ACC112 (cell line): ENCODE data around the gene GOLGA8R.
"Not testable (repeated sequence)": the region's sequence is repeated elsewhere in the genome, so short reads cannot be mapped to it uniquely, and the experiment has no call there.

Experiments
- H2AFZ ChIP-seq: fragments of 200-600 bp; sonication (generic); one replicate; pipeline ENCODE4 v1.6.0; 2017; ENCODE audit warnings: antibody characterized with exemption, low read length; ENCODE audit not compliant: unreplicated experiment
- H3K27ac ChIP-seq: fragments of 200-600 bp; sonication (generic); 2 replicates; pipeline ENCODE4 v1.5.1; 2014; ENCODE audit warnings: low read depth, mild to moderate bottlenecking, antibody characterized with exemption, low read length, moderate library complexity
- H3K27me3 ChIP-seq: fragments of 200-600 bp; sonication (generic); 2 replicates; pipeline ENCODE4 v1.6.1; 2014; ENCODE audit warnings: mild to moderate bottlenecking, antibody characterized with exemption, low read length, moderate library complexity, mixed read lengths; ENCODE audit not compliant: insufficient read depth
- H3K36me3 ChIP-seq: fragments of 200-600 bp; sonication (generic); 2 replicates; pipeline ENCODE4 v1.6.1; 2016; ENCODE audit warnings: mild to moderate bottlenecking, antibody characterized with exemption, low read length, moderate library complexity, mixed read lengths; ENCODE audit not compliant: insufficient read depth
- H3K4me1 ChIP-seq: fragments of 200-600 bp; sonication (generic); one replicate; pipeline ENCODE4 v1.6.1; 2016; ENCODE audit warnings: low read length, mixed read lengths; ENCODE audit not compliant: insufficient read depth, unreplicated experiment, control insufficient read depth
- H3K4me3 ChIP-seq: fragments of 200-600 bp; sonication (generic); 2 replicates; pipeline ENCODE4 v1.5.1; 2014; ENCODE audit warnings: mild to moderate bottlenecking, low read depth, low read length
- H3K79me2 ChIP-seq: fragments of 200-600 bp; sonication (generic); one replicate; pipeline ENCODE4 v1.6.0; 2016; ENCODE audit warnings: low read length; ENCODE audit not compliant: control insufficient read depth, unreplicated experiment, insufficient read depth

GOLGA8R gene

DNA sequence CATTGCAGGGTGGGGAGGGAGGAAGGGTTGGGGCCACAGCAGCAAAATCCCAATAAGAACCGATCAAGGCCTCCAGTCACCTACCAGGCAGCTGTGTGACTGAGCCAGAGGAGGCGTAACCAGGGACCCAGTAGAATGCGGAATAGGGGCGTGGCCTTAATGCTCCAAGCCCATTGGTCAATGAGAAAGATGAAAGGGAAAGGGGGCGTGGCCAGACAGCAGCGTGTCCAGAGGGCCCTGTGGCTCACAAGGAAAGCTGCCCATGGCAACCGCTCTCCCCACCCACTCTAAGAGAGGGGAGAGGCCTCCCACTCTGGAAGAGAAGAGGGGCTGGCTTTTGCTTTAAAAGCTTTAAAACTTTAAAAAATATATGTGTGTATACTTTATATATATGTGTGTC, at the start of gene GOLGA8R:
GOLGA8R (minus strand) TSS at position 101 of the 400 bp plus-strand sequence; CDS start at position 3, 98 bp downstream.
- H3K36me3 ChIP-seq, H3K4me1 ChIP-seq, H3K79me2 ChIP-seq, H3K4me3 ChIP-seq, H3K27ac ChIP-seq, H2AFZ ChIP-seq, H3K27me3 ChIP-seq: not testable (repeated sequence)

- not testable (repeated sequence) for H2AFZ ChIP-seq, H3K4me3 ChIP-seq, H3K79me2 ChIP-seq, H3K4me1 ChIP-seq, H3K27me3 ChIP-seq, H3K27ac ChIP-seq, H3K36me3 ChIP-seq
Observed at GRCh38 chr15:30463849-30464248, 49.8 kb upstream of the GOLGA8R start.

DNA sequence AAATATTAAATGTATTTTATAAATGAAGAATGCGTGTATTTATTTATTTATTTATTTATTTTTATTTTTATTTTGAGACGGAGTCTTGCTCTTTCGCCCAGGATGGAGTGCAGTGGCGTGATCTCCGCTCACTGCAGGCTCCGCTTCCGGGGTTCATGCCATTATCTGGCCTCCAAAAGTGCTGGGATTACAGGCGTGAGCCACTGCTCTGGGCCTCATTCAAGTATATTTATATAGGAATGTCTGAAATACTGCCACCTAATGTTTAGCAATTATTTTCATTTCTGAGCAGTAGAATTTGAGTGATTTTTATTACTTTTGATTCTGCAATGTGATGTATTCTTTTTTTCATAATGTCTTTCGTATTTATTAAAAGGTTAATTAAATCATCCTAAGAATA, 48.1 kb upstream of the GOLGA8R start:
- H3K27me3 ChIP-seq, H3K79me2 ChIP-seq, H3K4me3 ChIP-seq, H3K27ac ChIP-seq, H3K4me1 ChIP-seq, H2AFZ ChIP-seq, H3K36me3 ChIP-seq: not testable (repeated sequence)

- H3K79me2 ChIP-seq, H3K4me3 ChIP-seq, H3K4me1 ChIP-seq, H3K36me3 ChIP-seq, H3K27ac ChIP-seq, H3K27me3 ChIP-seq, H2AFZ ChIP-seq: not testable (repeated sequence)
Observed at GRCh38 chr15:30452702-30453101, 38.6 kb upstream of the GOLGA8R start.

GRCh38 chr15:30438348-30438747, 24.3 kb upstream of the GOLGA8R start:
- H2AFZ ChIP-seq, H3K4me1 ChIP-seq, H3K4me3 ChIP-seq, H3K27me3 ChIP-seq, H3K36me3 ChIP-seq, H3K27ac ChIP-seq, H3K79me2 ChIP-seq: not testable (repeated sequence)

DNA sequence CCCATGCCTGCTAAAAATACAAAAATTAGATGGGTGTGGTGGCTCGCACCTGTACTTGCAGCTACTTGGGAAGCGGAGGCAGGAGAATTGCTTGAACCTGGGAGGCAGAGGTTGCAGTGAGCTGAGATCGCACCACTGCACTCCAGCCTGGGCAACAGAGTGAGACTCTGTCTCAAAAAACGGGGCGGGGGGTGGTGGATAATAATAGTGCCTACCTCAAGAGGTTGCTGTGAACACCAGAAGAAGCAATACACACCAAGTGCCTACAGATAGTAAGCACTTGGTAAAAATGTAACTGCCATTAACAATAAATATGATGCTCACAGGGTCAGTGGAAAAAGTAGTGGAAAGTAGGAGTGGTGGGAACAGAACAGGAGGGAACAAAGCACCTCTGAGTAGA, 21.8 kb upstream of the GOLGA8R start:
- H3K27ac ChIP-seq, H3K79me2 ChIP-seq, H2AFZ ChIP-seq: not testable (repeated sequence)

GRCh38 chr15:30420723-30421122, 6.7 kb upstream of the GOLGA8R start:
- H3K4me1 ChIP-seq, H2AFZ ChIP-seq, H3K36me3 ChIP-seq, H3K79me2 ChIP-seq, H3K27ac ChIP-seq, H3K27me3 ChIP-seq, H3K4me3 ChIP-seq: not testable (repeated sequence)

More for the DNA sequence above, 21.8 kb upstream of the GOLGA8R start:
- H3K4me3 ChIP-seq, H3K27me3 ChIP-seq, H3K36me3 ChIP-seq, H3K4me1 ChIP-seq: not testable (repeated sequence)

DNA sequence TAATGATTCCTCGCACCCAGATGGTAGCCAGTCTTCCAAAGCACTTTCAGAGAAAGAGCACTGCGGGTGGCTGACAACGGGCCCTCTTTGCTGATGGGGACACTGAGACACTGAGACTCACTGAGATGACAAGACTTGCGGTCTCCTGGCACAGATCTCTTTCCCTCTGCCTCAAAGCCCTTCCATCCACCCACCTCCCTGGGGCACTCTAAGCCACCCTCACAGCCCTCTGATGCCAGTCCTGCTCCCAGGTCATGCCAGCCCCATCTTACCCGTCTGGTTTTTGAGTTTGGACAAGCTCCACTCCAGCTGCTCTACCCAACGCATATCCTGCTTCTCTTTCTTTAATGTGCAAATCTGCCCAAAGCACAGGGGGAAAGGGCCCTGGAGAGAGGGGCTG, 6.4 kb downstream of the GOLGA8R start:
- not testable (repeated sequence) for H3K4me1 ChIP-seq, H3K27ac ChIP-seq, H3K36me3 ChIP-seq, H3K4me3 ChIP-seq, H3K79me2 ChIP-seq, H2AFZ ChIP-seq, H3K27me3 ChIP-seq

DNA sequence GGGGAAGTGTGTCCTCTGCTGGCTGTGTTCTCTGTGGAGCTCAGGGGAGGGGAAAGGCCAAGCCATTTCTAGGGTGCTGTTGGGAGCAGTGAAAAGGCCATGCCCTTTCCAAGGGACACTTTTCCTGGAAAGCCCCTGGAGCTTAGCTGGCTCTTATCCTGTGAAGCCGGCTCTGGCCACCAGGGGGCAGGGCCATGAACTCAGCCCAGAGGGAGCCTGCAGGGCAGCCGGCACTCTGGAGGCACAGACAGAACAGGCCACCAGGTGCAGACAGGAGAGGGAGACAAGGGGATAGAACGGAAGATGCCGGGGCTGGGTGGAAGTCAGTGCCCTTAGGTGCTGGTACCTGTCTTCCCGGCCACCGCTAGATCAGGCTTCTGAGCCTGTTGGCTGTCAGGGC, 15.1 kb downstream of the GOLGA8R start:
- H2AFZ ChIP-seq, H3K4me3 ChIP-seq, H3K4me1 ChIP-seq: not testable (repeated sequence)

GRCh38 chr15:30393664-30393991, 20.4 kb downstream of the GOLGA8R start:
- H3K79me2 ChIP-seq, H3K4me1 ChIP-seq, H2AFZ ChIP-seq, H3K27me3 ChIP-seq, H3K4me3 ChIP-seq, H3K36me3 ChIP-seq, H3K27ac ChIP-seq: not testable (repeated sequence)

More for the DNA sequence above, 15.1 kb downstream of the GOLGA8R start:
- not testable (repeated sequence) for H3K27ac ChIP-seq, H3K36me3 ChIP-seq, H3K79me2 ChIP-seq, H3K27me3 ChIP-seq

DNA sequence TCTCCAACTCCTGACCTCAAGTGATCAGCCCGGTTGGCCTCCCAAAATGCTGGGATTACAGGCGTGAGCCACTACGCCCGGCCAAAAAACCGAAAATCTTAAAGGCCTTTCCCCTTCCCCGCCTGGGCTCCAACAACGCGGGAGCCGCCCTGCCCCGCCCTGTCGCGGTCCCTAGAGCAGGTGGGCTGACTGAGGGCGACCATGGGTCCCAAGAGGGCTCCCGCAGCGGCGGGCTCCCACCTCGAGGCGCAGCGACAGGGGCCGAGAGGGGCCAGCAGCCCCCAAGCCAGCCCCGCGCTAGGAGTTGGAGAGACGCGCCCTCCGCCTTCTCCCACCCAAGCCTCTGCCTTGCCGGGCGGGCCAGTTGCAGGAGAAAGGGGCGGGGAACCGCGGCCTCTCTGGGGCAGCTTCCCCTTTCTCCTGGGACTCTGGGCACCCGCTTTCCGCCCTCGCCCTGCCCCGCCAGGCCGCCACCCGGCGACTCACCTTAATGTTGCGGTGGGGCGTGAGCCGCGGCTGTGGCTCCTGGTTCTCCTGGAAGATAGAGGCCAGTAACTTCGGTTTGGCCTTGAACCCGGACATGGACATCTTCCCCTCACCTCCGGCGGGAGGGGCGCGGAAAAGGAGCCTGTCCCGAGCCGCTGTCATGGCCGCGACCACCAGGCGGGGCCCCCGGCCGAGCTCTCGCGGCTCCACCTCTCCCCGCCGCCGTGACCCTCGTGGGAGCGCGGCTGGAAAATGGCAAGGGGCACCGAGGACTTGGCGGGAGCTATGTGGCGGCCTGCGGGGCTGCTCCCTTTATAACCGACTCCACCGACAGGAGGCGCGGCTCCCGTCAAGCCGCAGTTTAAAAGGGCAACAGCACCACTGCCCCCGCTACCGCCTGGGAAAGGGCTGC, 21.0 kb downstream of the GOLGA8R start, which contains the start of gene CHRFAM7A:
CHRFAM7A (minus strand) TSS at position 775 of the 898 bp plus-strand sequence. CDS start 10,189 bp downstream, outside the sequence.
- not testable (repeated sequence) for H3K4me1 ChIP-seq, H3K4me3 ChIP-seq, H3K27ac ChIP-seq, H3K79me2 ChIP-seq, H2AFZ ChIP-seq, H3K36me3 ChIP-seq, H3K27me3 ChIP-seq
